K562 (cell line): ENCODE results near the gene PYROXD2. TPM values are rescaled to one million over a fixed set of nuclear protein-coding genes. Genes with fewer than 3 reads are reported as not detected.

ENCODE experiments used
- ATAC-seq: fragments of 200-7000 bp; cut with Tn5 transposase; 3 replicates; pipeline ENCODE4 v1.9.1; 2020; ENCODE audit warnings: moderate library complexity
- BruUV-seq: library from RNA; stranded (reverse); fragments of 400-500 nt; replicated peaks from 2 replicates; lab custom pipeline; 2021; lab: Mats Ljungman, UMichigan
- CTCF ChIA-PET: fragments of 300-600 bp; formaldehyde crosslinking; extraction: SDS; loops from one replicate; lab custom pipeline; 2021; ENCODE audit warnings: low intra/inter-chr PET ratio; lab: Yijun Ruan, JAX
- POLR2A ChIA-PET: fragments of 300-600, 350-650 bp; sonication (Branson Sonifier 250); formaldehyde crosslinking; extraction: SDS; loops from one replicate; lab custom pipeline; 2021; ENCODE audit warnings: antibody characterized with exemption, inconsistent platforms; lab: Yijun Ruan, JAX
- DNase-seq, 4 experiments: peaks; one replicate each; pipeline versions ENCODE4 v3.0.0 to v3.0.0-alpha.2; 2011 to 2018; ENCODE audit warnings: low spot score in 3 of 4, mixed read lengths in 3 of 4; ENCODE audit errors: extremely low read depth in 1 of 4
- FAIRE-seq: peaks from 2 replicates; lab custom pipeline; 2011; peaks lifted over from hg19 to GRCh38; lab: Jason Lieb, UNC
- H2AFZ ChIP-seq: 2 replicates; pipeline ENCODE4 v1.6.0; 2011; ENCODE audit warnings: low read depth, low read length, control low read depth, inconsistent platforms
- H3K27ac ChIP-seq: fragments of 200-600 bp; 3 replicates; pipeline ENCODE4 v1.8.0; 2011; ENCODE audit warnings: low read depth, mild to moderate bottlenecking, control low read depth, inconsistent platforms, low read length, moderate library complexity, mixed read lengths; ENCODE audit errors: extremely low read depth
- H3K27me3 ChIP-seq, 2 experiments: fragments of 300-600 bp in 1 of 2; 2 replicates in 1 of 2; 3 replicates in 1 of 2; pipeline versions ENCODE4 v1.6.0 to v1.8.0; 2011; ENCODE audit warnings: inconsistent platforms in 2 of 2, low read length in 2 of 2, mild to moderate bottlenecking in 1 of 2, mixed read lengths in 1 of 2, moderate library complexity in 1 of 2; ENCODE audit not compliant: control insufficient read depth in 2 of 2, insufficient read depth in 2 of 2
- H3K36me3 ChIP-seq: fragments of 300-600 bp; 3 replicates; pipeline ENCODE4 v1.8.0; 2011; ENCODE audit warnings: mild to moderate bottlenecking, low read length, inconsistent platforms; ENCODE audit not compliant: control insufficient read depth, insufficient read depth
- H3K4me1 ChIP-seq, 2 experiments: fragments of 200-600 bp in 1 of 2; replicated peaks in 1 of 2; 2 replicates in 1 of 2; 3 replicates in 1 of 2; pipeline versions ENCODE4 v1.5.1 to v1.8.0; 2011; ENCODE audit warnings: inconsistent platforms in 2 of 2, low read length in 2 of 2, mild to moderate bottlenecking in 1 of 2, mixed read lengths in 1 of 2, moderate library complexity in 1 of 2; ENCODE audit not compliant: control insufficient read depth in 2 of 2, insufficient read depth in 2 of 2
- H3K4me2 ChIP-seq: 2 replicates; pipeline ENCODE4 v1.6.1; 2011; ENCODE audit warnings: low read length, control low read depth, inconsistent platforms, mixed read lengths; ENCODE audit not compliant: insufficient read depth
- H3K4me3 ChIP-seq: fragments of 200-600 bp; sonication (generic), shearing (Covaris generic); 2 replicates; pipeline ENCODE4 v1.5.1; 2016; ENCODE audit warnings: control low read depth, inconsistent platforms
- H3K79me2 ChIP-seq: fragments of 200-600 bp; 3 replicates; pipeline ENCODE4 v1.8.0; 2011; ENCODE audit warnings: low read length, inconsistent platforms; ENCODE audit not compliant: control insufficient read depth, insufficient read depth
- H3K9ac ChIP-seq, 2 experiments: 2 replicates each; pipeline versions ENCODE4 v1.6.0 to v1.6.1; 2011; ENCODE audit warnings: low read depth in 2 of 2, low read length in 2 of 2, control low read depth in 1 of 2, inconsistent platforms in 1 of 2, mild to moderate bottlenecking in 1 of 2, mixed read lengths in 1 of 2; ENCODE audit not compliant: insufficient read depth in 1 of 2
- H3K9me1 ChIP-seq: one replicate; pipeline ENCODE4 v1.6.0; 2011; ENCODE audit warnings: inconsistent platforms, mild to moderate bottlenecking, low read length, moderate library complexity; ENCODE audit not compliant: control insufficient read depth, insufficient read depth
- H3K9me3 ChIP-seq: replicated peaks from 2 replicates; pipeline ENCODE4 v1.5.1; 2011; ENCODE audit warnings: low read depth, low read length, inconsistent platforms; ENCODE audit not compliant: control insufficient read depth, insufficient read depth
- H4K20me1 ChIP-seq: replicated peaks from 2 replicates; pipeline ENCODE4 v1.6.1; 2011; ENCODE audit warnings: low read length, inconsistent platforms, mixed read lengths; ENCODE audit not compliant: control insufficient read depth, insufficient read depth
- FOXP1 ChIP-seq: sonication (generic); formaldehyde crosslinking; IDR thresholded peaks from 2 replicates; pipeline ENCODE4 v1.8.0; 2022; ENCODE audit warnings: mild to moderate bottlenecking, missing genetic modification reagents
- MAZ ChIP-seq, 2 experiments: fragments of 450-650 bp in 1 of 2; sonication (generic) in 1 of 2; formaldehyde crosslinking; IDR thresholded peaks in 1 of 2; conservative IDR thresholded peaks in 1 of 2; 2 replicates each; pipeline versions ENCODE4 v1.4.0 to v1.5.0; 2020; ENCODE audit warnings: mild to moderate bottlenecking in 1 of 2, missing genetic modification reagents in 1 of 2
- NFATC3 ChIP-seq: fragments of 450-650 bp; IDR thresholded peaks from 2 replicates; pipeline ENCODE4 v1.6.1; 2017; ENCODE audit warnings: mild to moderate bottlenecking
- NR4A1 ChIP-seq, 2 experiments: fragments of 250-450 bp in 1 of 2; fragments of 450-650 bp in 1 of 2; sonication (Bioruptor Pico) in 1 of 2; IDR thresholded peaks; 2 replicates each; pipeline versions ENCODE4 v1.4.0 to v1.6.1; 2016 to 2020; ENCODE audit warnings: mild to moderate bottlenecking in 2 of 2, missing compliant biosample characterization in 1 of 2, missing genetic modification characterization in 1 of 2, moderate library complexity in 1 of 2
- SMARCA5 ChIP-seq: fragments of 450-650 bp; IDR thresholded peaks from 2 replicates; pipeline ENCODE4 v1.6.1; 2016
- ZNF324 ChIP-seq: fragments of 250-450 bp; sonication (Bioruptor Pico); IDR thresholded peaks from 2 replicates; pipeline ENCODE4 v1.4.0; 2020; ENCODE audit warnings: mild to moderate bottlenecking
- WGBS: fragments of 100-300 bp; shearing (Covaris generic); methylation state at CpG from one replicate; pipeline ENCODE4 v1.1.6; 2016; ENCODE audit warnings: low coverage, mixed read lengths; ENCODE audit not compliant: insufficient coverage; ENCODE audit errors: missing lambda C conversion rate; 5-methylcytosine and 5-hydroxymethylcytosine counted together
- in situ Hi-C: fragments of 300-500 bp; cut with MboI; formaldehyde crosslinking; loops from 4 replicates; pipeline ENCODE4 v1.15.0; 2018; ENCODE audit warnings: inconsistent platforms, mixed read lengths
- intact Hi-C: fragments of 100-400 bp; cut with micrococcal nuclease; formaldehyde crosslinking; loops from 2 replicates; pipeline ENCODE4 v1.14.2; 2022
- polyA plus RNA-seq, 8 experiments: library from polyadenylated mRNA; depleted of rRNA in 4 of 8; stranded (reverse) in 5 of 8; unstranded in 3 of 8; fragments of >200 nt; fragmentation: Nextera tagmentation in 2 of 8; fragmentation: Illumina TruSeq in 1 of 8; extraction: Ambion mirVana in 2 of 8; extraction: Trizol in 1 of 8; gene quantifications; 2 replicates each; pipeline versions ENCODE4 v1.2.1 to v1.2.3, GENCODE V29; 2011 to 2014; ENCODE audit warnings: inconsistent platforms in 1 of 8, missing spikeins in 1 of 8
- total RNA-seq, 7 experiments: library from RNA; depleted of rRNA in 6 of 7; stranded (reverse); fragments of >200 nt in 6 of 7; fragmentation: Illumina TruSeq in 2 of 7; extraction: Trizol in 2 of 7; gene quantifications; 2 replicates each; pipeline versions ENCODE4 v1.2.1 to v1.2.3, GENCODE V29; 2011 to 2021; ENCODE audit warnings: low replicate concordance in 1 of 7
- TF ChIP-seq, protein P1 (sequence below): fragments of 250-450 bp; sonication (Bioruptor Pico); IDR thresholded peaks from 2 replicates; pipeline ENCODE4 v1.8.0; 2022; ENCODE audit warnings: moderate library complexity, mild to moderate bottlenecking, inconsistent platforms
- TF ChIP-seq, protein P2 (sequence below): sonication (generic); formaldehyde crosslinking; IDR thresholded peaks from 2 replicates; pipeline ENCODE4 v1.8.0; 2022; ENCODE audit warnings: missing genetic modification reagents, mild to moderate bottlenecking, borderline replicate concordance
- TF ChIP-seq, protein P3 (sequence below): fragments of 450-650 bp; conservative IDR thresholded peaks from 2 replicates; pipeline ENCODE4 v1.6.1; 2016; ENCODE audit warnings: missing genetic modification characterization, low read depth, mild to moderate bottlenecking, missing compliant biosample characterization, moderate library complexity
- TF ChIP-seq, protein P4 (sequence below): sonication (generic); formaldehyde crosslinking; IDR thresholded peaks from 2 replicates; pipeline ENCODE4 v1.8.0; 2023; ENCODE audit warnings: missing genetic modification reagents, mild to moderate bottlenecking, borderline replicate concordance

Gene PYROXD2
- total and polyA plus RNA-seq, 9 of the 15 experiments (the other 6 are each of a cell fraction or from before 2014, with no cell fraction given): 0.14 to 1.4 (median 0.58) TPM

DNA sequence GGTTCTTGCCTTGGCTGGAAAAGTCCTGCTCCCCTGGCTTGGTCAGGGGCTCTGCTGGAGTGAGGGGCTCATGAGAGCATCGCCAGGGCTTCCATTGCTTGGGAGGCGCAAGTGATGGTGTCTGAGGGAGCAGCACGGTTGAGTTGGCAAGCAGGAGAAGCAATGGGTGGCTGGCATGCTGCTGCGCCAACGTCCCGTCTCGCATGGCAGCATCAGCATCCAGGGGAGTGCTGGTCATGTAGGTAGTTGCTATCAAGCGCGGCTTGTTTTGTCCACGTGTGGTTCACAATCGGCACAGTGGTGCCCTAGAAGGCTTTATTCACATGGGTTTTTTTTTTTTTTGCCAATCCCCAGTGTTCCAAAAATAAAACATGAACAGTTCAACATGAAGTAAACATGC, 3.8 kb downstream of the PYROXD2 start:
- H3K27me3 ChIP-seq: no peaks in the 10 kb centered on the region; a peak in 1 of 5 replicates
- whole genome bisulfite sequencing: 48% methylated on average over 11 of the region's 11 CpGs
- no TSS peak for BruUV-seq
- ATAC-seq: no peak
- DNase-seq: no peak
- H3K27ac ChIP-seq: no peak overlapping the region
- H3K4me1 ChIP-seq: peaks cover 8 to 16% of the 10 kb centered on the region in 2 experiments; a peak in 4 of 5 replicates
- H3K4me3 ChIP-seq: no peak overlapping the region
- 0 out of 3 replicates have a peak, but pooled peaks cover 1% of the 10 kb centered on the region for H3K36me3 ChIP-seq
- H2AFZ ChIP-seq: no peak overlapping the region
- H4K20me1 ChIP-seq: no peaks in the 10 kb centered on the region
- H3K4me2 ChIP-seq: no peak overlapping the region
- ChIA-PET POLR2A (interaction anchor here (0.6 to 0.9 kb wide), 2 partner anchors 32 to 35 kb away, joined by 3 read pairs; no protein-coding TSS in a partner anchor), CTCF (no interaction called here)
- H3K9me1 ChIP-seq: no peaks in the 10 kb centered on the region
- no peaks in the 10 kb centered on the region for H3K79me2 ChIP-seq
- no peak for FAIRE-seq
- intact Hi-C loops: no loop called here
- in situ Hi-C loops: no loop called here
- H3K9me3 ChIP-seq: no peaks in the 10 kb centered on the region
- no peak overlapping the region for H3K9ac ChIP-seq
- TF ChIP-seq FOXP1 (CRISPR knock-in tag): no peak
- no peak for TF ChIP-seq NR4A1 (CRISPR knock-in tag; IDR thresholded peaks at IDR 0.05)
- TF ChIP-seq NR4A1 (tag; IDR thresholded peaks at IDR 0.05): no peak
- TF ChIP-seq NFATC3: no peak
- TF ChIP-seq, protein P1, sequence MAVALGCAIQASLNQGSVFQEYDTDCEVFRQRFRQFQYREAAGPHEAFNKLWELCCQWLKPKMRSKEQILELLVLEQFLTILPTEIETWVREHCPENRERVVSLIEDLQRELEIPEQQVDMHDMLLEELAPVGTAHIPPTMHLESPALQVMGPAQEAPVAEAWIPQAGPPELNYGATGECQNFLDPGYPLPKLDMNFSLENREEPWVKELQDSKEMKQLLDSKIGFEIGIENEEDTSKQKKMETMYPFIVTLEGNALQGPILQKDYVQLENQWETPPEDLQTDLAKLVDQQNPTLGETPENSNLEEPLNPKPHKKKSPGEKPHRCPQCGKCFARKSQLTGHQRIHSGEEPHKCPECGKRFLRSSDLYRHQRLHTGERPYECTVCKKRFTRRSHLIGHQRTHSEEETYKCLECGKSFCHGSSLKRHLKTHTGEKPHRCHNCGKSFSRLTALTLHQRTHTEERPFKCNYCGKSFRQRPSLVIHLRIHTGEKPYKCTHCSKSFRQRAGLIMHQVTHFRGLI (CRISPR knock-in tag): no peak
- TF ChIP-seq, protein P2, sequence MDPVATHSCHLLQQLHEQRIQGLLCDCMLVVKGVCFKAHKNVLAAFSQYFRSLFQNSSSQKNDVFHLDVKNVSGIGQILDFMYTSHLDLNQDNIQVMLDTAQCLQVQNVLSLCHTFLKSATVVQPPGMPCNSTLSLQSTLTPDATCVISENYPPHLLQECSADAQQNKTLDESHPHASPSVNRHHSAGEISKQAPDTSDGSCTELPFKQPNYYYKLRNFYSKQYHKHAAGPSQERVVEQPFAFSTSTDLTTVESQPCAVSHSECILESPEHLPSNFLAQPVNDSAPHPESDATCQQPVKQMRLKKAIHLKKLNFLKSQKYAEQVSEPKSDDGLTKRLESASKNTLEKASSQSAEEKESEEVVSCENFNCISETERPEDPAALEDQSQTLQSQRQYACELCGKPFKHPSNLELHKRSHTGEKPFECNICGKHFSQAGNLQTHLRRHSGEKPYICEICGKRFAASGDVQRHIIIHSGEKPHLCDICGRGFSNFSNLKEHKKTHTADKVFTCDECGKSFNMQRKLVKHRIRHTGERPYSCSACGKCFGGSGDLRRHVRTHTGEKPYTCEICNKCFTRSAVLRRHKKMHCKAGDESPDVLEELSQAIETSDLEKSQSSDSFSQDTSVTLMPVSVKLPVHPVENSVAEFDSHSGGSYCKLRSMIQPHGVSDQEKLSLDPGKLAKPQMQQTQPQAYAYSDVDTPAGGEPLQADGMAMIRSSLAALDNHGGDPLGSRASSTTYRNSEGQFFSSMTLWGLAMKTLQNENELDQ (CRISPR knock-in tag): no peak
- no peak for TF ChIP-seq SMARCA5
- no peak for TF ChIP-seq ZNF324 (CRISPR knock-in tag)
- TF ChIP-seq, protein P3, sequence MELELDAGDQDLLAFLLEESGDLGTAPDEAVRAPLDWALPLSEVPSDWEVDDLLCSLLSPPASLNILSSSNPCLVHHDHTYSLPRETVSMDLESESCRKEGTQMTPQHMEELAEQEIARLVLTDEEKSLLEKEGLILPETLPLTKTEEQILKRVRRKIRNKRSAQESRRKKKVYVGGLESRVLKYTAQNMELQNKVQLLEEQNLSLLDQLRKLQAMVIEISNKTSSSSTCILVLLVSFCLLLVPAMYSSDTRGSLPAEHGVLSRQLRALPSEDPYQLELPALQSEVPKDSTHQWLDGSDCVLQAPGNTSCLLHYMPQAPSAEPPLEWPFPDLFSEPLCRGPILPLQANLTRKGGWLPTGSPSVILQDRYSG (tag): no peak
- TF ChIP-seq MAZ (CRISPR knock-in tag; conservative IDR thresholded peaks at IDR 0.05 in 1 of 2, IDR thresholded peaks at IDR 0.05 in 1 of 2): no peak
- TF ChIP-seq, protein P4, sequence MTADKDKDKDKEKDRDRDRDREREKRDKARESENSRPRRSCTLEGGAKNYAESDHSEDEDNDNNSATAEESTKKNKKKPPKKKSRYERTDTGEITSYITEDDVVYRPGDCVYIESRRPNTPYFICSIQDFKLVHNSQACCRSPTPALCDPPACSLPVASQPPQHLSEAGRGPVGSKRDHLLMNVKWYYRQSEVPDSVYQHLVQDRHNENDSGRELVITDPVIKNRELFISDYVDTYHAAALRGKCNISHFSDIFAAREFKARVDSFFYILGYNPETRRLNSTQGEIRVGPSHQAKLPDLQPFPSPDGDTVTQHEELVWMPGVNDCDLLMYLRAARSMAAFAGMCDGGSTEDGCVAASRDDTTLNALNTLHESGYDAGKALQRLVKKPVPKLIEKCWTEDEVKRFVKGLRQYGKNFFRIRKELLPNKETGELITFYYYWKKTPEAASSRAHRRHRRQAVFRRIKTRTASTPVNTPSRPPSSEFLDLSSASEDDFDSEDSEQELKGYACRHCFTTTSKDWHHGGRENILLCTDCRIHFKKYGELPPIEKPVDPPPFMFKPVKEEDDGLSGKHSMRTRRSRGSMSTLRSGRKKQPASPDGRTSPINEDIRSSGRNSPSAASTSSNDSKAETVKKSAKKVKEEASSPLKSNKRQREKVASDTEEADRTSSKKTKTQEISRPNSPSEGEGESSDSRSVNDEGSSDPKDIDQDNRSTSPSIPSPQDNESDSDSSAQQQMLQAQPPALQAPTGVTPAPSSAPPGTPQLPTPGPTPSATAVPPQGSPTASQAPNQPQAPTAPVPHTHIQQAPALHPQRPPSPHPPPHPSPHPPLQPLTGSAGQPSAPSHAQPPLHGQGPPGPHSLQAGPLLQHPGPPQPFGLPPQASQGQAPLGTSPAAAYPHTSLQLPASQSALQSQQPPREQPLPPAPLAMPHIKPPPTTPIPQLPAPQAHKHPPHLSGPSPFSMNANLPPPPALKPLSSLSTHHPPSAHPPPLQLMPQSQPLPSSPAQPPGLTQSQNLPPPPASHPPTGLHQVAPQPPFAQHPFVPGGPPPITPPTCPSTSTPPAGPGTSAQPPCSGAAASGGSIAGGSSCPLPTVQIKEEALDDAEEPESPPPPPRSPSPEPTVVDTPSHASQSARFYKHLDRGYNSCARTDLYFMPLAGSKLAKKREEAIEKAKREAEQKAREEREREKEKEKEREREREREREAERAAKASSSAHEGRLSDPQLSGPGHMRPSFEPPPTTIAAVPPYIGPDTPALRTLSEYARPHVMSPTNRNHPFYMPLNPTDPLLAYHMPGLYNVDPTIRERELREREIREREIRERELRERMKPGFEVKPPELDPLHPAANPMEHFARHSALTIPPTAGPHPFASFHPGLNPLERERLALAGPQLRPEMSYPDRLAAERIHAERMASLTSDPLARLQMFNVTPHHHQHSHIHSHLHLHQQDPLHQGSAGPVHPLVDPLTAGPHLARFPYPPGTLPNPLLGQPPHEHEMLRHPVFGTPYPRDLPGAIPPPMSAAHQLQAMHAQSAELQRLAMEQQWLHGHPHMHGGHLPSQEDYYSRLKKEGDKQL: no peak
